HG03139 (cell line): ENCODE results near the gene VRK3.
"Not testable (repeated sequence)": the region's sequence is repeated elsewhere in the genome, so short reads cannot be mapped to it uniquely, and the experiment has no call there.

Source experiments
- ATAC-seq: cut with Tn5 transposase; IDR thresholded peaks from one replicate; pipeline ENCODE4 v1.9.1; 2021; ENCODE audit not compliant: unreplicated experiment

The VRK3 gene

GRCh38 chr19:50025022-50025793 lies at the start of gene VRK3:
Gene VRK3, minus strand, starts transcription at chr19:50025372. Its CDS starts 9,210 bp downstream, at chr19:50016162.
- peak; percentile 73 for ATAC-seq

- ATAC-seq = not testable (repeated sequence)
These were observed 43.2 kb upstream of the VRK3 start for GRCh38 chr19:50068382-50068781.

GRCh38 chr19:50067575-50067974 lies 42.4 kb upstream of the VRK3 start:
- no peak for ATAC-seq

GRCh38 chr19:50065938-50066337 lies 40.8 kb upstream of the VRK3 start:
- no peak for ATAC-seq

- ATAC-seq = no peak
These were observed 36.5 kb upstream of the VRK3 start for GRCh38 chr19:50061650-50062049.

GRCh38 chr19:50060107-50060506 lies 34.9 kb upstream of the VRK3 start:
- ATAC-seq = no peak

- no peak for ATAC-seq
These were observed 33.9 kb upstream of the VRK3 start for GRCh38 chr19:50059045-50059444.

GRCh38 chr19:50058425-50058824 lies 33.3 kb upstream of the VRK3 start:
- ATAC-seq = no peak

- ATAC-seq = no peak
These were observed 27.9 kb upstream of the VRK3 start for GRCh38 chr19:50053119-50053518.

- ATAC-seq = no peak
These were observed 26.8 kb upstream of the VRK3 start for GRCh38 chr19:50051964-50052363.

- not testable (repeated sequence) for ATAC-seq
These were observed 26.2 kb upstream of the VRK3 start for GRCh38 chr19:50051228-50051895.

- no peak for ATAC-seq
These were observed 25.4 kb upstream of the VRK3 start for GRCh38 chr19:50050406-50051227.

- ATAC-seq = no peak
These were observed 22.5 kb upstream of the VRK3 start for GRCh38 chr19:50047671-50048070.

- no peak for ATAC-seq
These were observed 21.7 kb upstream of the VRK3 start for GRCh38 chr19:50046649-50047503.

GRCh38 chr19:50044922-50045321 lies 19.8 kb upstream of the VRK3 start:
- no peak for ATAC-seq

- ATAC-seq = no peak
These were observed 18.8 kb upstream of the VRK3 start for GRCh38 chr19:50043967-50044366.

- ATAC-seq = no peak
These were observed 17.3 kb upstream of the VRK3 start for GRCh38 chr19:50042363-50043024.

GRCh38 chr19:50040967-50041366 lies 15.8 kb upstream of the VRK3 start:
- ATAC-seq = no peak

- no peak for ATAC-seq
These were observed 14.8 kb upstream of the VRK3 start for GRCh38 chr19:50039968-50040367.

- ATAC-seq = no peak
These were observed 11.7 kb upstream of the VRK3 start for GRCh38 chr19:50036908-50037307.
